ENCODE results near the gene EEF1AKMT3. TPM values are rescaled to one million over a fixed set of nuclear protein-coding genes. Genes with fewer than 3 reads are reported as not detected.

Gene EEF1AKMT3
- total RNA-seq, 1 experiment from 2014 or later: 5.0 TPM

DNA sequence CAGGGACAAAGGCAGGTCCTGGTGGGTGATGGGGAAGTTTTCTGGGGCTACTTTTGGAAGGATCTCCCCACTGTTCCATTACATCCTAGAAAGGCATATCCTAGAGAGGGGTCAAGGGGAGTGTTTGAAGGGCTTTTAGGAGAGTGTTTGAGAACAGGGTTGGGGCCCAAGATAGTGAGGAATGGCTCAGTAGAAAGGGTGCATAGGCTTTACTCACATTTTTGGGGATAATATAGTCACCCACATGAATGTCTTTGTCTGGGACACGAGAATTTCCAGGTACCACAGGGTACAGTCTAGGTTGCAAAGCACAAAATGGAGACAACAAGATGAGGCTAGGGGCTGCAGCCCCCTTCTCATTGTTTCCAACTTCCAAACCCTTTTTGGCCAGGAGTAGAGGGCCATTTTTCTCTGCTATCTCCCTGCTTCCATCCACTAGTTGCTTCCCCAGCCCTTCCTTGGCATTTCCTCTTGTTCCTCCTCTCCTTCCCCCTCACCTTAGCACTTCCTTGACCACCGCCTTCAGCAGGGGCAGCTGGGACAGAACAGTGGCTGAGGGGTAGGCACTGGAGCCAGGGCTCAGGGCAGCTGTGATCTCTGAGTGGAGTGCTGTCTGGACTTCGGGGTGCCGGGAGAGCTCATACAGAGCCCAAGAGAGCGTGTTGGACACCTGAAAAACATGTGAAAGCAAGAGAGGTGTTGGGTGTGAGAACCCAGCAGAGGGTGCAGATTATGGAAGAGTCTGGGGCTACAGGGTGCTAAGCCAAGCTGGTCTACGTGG lies 8.3 kb upstream of the EEF1AKMT3 start:
- Histone ChIP-seq H3K9me3 (ENCODE audit: control insufficient read depth in 1 of 2, insufficient read depth in 1 of 2, low read depth in 1 of 2, low read length in 2 of 2) (no peaks in the 10 kb centered on the region), H3K4me3 (replicated peaks in 1 of 2; ENCODE audit: low read depth in 1 of 2, low read length in 2 of 2) (peak overlapping the region; percentile 72 to 81), H3K4me1 (ENCODE audit: control insufficient read depth in 1 of 2, insufficient read depth in 2 of 2, low read length in 2 of 2) (peaks cover 11 to 40% of the 10 kb centered on the region in 2 experiments), H3K27ac (ENCODE audit: low read depth, low read length) (peak overlapping the region; percentile 73; the same call in 1 of the 2 replicates), H2AFZ (ENCODE audit: low read depth, low read length, poor library complexity, severe bottlenecking) (no peak overlapping the region), H3K36me3 (ENCODE audit: control insufficient read depth in 1 of 2, insufficient read depth in 2 of 2, low read length in 2 of 2) (peaks cover 9 to 10% of the 10 kb centered on the region in 2 experiments; a peak in 3 of 4 replicates), H3K79me2 (ENCODE audit: insufficient read depth, low read length) (no peaks in the 10 kb centered on the region), H3K4me2 (ENCODE audit: low read length) (peak overlapping the region; percentile 100), H3K9me2 (ENCODE audit: insufficient read depth) (no peaks in the 10 kb centered on the region), H3K9ac (ENCODE audit: low read length) (peak overlapping the region; percentile 81), H4K20me1 (ENCODE audit: insufficient read depth) (no peaks in the 10 kb centered on the region), H3K27me3 (ENCODE audit: insufficient read depth, low read length) (no peaks in the 10 kb centered on the region)
- DNase-seq (ENCODE audit: low read depth, low spot score) (no peak), ATAC-seq (no peak)
- TF ChIP-seq, protein P1, sequence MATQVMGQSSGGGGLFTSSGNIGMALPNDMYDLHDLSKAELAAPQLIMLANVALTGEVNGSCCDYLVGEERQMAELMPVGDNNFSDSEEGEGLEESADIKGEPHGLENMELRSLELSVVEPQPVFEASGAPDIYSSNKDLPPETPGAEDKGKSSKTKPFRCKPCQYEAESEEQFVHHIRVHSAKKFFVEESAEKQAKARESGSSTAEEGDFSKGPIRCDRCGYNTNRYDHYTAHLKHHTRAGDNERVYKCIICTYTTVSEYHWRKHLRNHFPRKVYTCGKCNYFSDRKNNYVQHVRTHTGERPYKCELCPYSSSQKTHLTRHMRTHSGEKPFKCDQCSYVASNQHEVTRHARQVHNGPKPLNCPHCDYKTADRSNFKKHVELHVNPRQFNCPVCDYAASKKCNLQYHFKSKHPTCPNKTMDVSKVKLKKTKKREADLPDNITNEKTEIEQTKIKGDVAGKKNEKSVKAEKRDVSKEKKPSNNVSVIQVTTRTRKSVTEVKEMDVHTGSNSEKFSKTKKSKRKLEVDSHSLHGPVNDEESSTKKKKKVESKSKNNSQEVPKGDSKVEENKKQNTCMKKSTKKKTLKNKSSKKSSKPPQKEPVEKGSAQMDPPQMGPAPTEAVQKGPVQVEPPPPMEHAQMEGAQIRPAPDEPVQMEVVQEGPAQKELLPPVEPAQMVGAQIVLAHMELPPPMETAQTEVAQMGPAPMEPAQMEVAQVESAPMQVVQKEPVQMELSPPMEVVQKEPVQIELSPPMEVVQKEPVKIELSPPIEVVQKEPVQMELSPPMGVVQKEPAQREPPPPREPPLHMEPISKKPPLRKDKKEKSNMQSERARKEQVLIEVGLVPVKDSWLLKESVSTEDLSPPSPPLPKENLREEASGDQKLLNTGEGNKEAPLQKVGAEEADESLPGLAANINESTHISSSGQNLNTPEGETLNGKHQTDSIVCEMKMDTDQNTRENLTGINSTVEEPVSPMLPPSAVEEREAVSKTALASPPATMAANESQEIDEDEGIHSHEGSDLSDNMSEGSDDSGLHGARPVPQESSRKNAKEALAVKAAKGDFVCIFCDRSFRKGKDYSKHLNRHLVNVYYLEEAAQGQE (IDR thresholded peaks at IDR 0.05; ENCODE audit: low read depth): no peak
- TF ChIP-seq SRF (IDR thresholded peaks at IDR 0.05; ENCODE audit: low read depth): no peak
- TF ChIP-seq YY1 (IDR thresholded peaks at IDR 0.05; ENCODE audit: extremely low read depth, insufficient replicate concordance, low read depth, low read length): no peak
- no peak for TF ChIP-seq CEBPB (IDR thresholded peaks at IDR 0.05; ENCODE audit: low read depth)
- TF ChIP-seq JUND (IDR thresholded peaks at IDR 0.05): no peak
- TF ChIP-seq POLR2AphosphoS5 (IDR thresholded peaks at IDR 0.05; ENCODE audit: low read depth, low read length): no peak
- no peak for TF ChIP-seq EZH2 (IDR thresholded peaks at IDR 0.05)
- TF ChIP-seq, protein P2, sequence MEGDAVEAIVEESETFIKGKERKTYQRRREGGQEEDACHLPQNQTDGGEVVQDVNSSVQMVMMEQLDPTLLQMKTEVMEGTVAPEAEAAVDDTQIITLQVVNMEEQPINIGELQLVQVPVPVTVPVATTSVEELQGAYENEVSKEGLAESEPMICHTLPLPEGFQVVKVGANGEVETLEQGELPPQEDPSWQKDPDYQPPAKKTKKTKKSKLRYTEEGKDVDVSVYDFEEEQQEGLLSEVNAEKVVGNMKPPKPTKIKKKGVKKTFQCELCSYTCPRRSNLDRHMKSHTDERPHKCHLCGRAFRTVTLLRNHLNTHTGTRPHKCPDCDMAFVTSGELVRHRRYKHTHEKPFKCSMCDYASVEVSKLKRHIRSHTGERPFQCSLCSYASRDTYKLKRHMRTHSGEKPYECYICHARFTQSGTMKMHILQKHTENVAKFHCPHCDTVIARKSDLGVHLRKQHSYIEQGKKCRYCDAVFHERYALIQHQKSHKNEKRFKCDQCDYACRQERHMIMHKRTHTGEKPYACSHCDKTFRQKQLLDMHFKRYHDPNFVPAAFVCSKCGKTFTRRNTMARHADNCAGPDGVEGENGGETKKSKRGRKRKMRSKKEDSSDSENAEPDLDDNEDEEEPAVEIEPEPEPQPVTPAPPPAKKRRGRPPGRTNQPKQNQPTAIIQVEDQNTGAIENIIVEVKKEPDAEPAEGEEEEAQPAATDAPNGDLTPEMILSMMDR (IDR thresholded peaks at IDR 0.05 in 2 of 3, conservative IDR thresholded peaks at IDR 0.05 in 1 of 3; ENCODE audit: borderline replicate concordance in 1 of 3, insufficient read depth in 1 of 3, low read depth in 2 of 3, low read length in 2 of 3): no peak
- TF ChIP-seq CBX3 (IDR thresholded peaks at IDR 0.05; ENCODE audit: low read depth): no peak
- no peak for TF ChIP-seq EZH2phosphoT487 (IDR thresholded peaks at IDR 0.05; ENCODE audit: borderline replicate concordance)
- no peak for TF ChIP-seq TCF7L2 (IDR thresholded peaks at IDR 0.05; ENCODE audit: borderline replicate concordance, extremely low read depth, insufficient read depth, insufficient read length)
- TF ChIP-seq, protein P3, sequence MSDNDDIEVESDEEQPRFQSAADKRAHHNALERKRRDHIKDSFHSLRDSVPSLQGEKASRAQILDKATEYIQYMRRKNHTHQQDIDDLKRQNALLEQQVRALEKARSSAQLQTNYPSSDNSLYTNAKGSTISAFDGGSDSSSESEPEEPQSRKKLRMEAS (IDR thresholded peaks at IDR 0.05): no peak
- CTCF ChIA-PET: interaction anchor here (4.0 kb wide), 1 partner anchor 8 kb away, joined by 51 read pairs; no protein-coding TSS in a partner anchor
- POLR2A ChIA-PET: interaction anchor here (0.9 kb wide), 1 partner anchor 20 kb away, joined by 4 read pairs; the partner anchor contains the start of gene TSPAN31
- intact Hi-C loops (cut with micrococcal nuclease): no loop called here
- no TSS peak for BruUV-seq (replicated peaks)
- RAD21 ChIA-PET (ENCODE audit: low non-redundant PET in 1 of 2, low total read pairs in 2 of 2, uncharacterized antibody in 2 of 2, unreplicated experiment in 2 of 2): no interaction called here

All from HCT116 (cell line).